Stomach (tissue), 9 donors: ENCODE results near the gene GREM1. TPM values are rescaled to one million over a fixed set of nuclear protein-coding genes. Genes with fewer than 3 reads are reported as not detected.

Experiments
- DNase-seq, 2 donors: peaks; one replicate each; pipeline versions ENCODE4 v3.0.0 to v3.0.0-alpha.2; 2013 to 2019
- H3K27ac ChIP-seq, 5 donors: fragments of 200-600 bp in 4 of 5; sonication (generic) in 4 of 5; one replicate each; pipeline ENCODE4 v1.5.1; 2013 to 2019; ENCODE audit warnings: mild to moderate bottlenecking in 1 of 5, moderate library complexity in 1 of 5
- H3K27me3 ChIP-seq, 3 donors: fragments of 200-600 bp; sonication (generic); one replicate each; pipeline ENCODE4 v1.5.1; 2017 to 2019; ENCODE audit warnings: mixed run types in 1 of 3
- H3K36me3 ChIP-seq, 4 donors: fragments of 200-600 bp; sonication (generic); 1 replicate in 3 of 4; 2 replicates in 1 of 4; pipeline ENCODE4 v1.5.1; 2016 to 2019
- H3K4me1 ChIP-seq, 4 donors: fragments of 200-600 bp; sonication (generic); one replicate each; pipeline ENCODE4 v1.5.1; 2016 to 2019
- H3K4me3 ChIP-seq, 4 donors: fragments of 200-600 bp; sonication (generic) in 3 of 4; one replicate each; pipeline ENCODE4 v1.5.1; 2016 to 2019; ENCODE audit warnings: mild to moderate bottlenecking in 1 of 4
- H3K9me3 ChIP-seq, 4 donors: fragments of 200-600 bp; sonication (generic); one replicate each; pipeline ENCODE4 v1.5.1; 2016 to 2019
- EP300 ChIP-seq: sonication (generic); formaldehyde crosslinking; IDR thresholded peaks from one replicate; pipeline ENCODE4 v1.6.1; 2017; ENCODE audit warnings: antibody characterized with exemption
- POLR2A ChIP-seq, 4 donors: fragments of 450-650 bp; IDR thresholded peaks; one replicate each; pipeline ENCODE4 v1.6.1; 2016; ENCODE audit warnings: antibody characterized with exemption in 4 of 4, control low read depth in 2 of 4, mild to moderate bottlenecking in 1 of 4, moderate library complexity in 1 of 4
- POLR2AphosphoS5 ChIP-seq, 3 donors: sonication (generic); formaldehyde crosslinking; IDR thresholded peaks; one replicate each; pipeline ENCODE4 v1.6.1; 2016; ENCODE audit warnings: antibody characterized with exemption in 3 of 3
- WGBS, 5 donors: extraction: QIAGEN DNeasy Blood & Tissue Kit in 3 of 5; methylation state at CpG; one replicate each; pipeline versions ENCODE4 v1.1.5 to v1.1.7; 2013 to 2018; 5-methylcytosine and 5-hydroxymethylcytosine counted together
- intact Hi-C: fragments of 100-400 bp; cut with DNase I; formaldehyde crosslinking; loops from one replicate; pipeline ENCODE4 v1.15.1; 2023; ENCODE audit warnings: low total_unique reads
- polyA plus RNA-seq, 3 donors: library from polyadenylated mRNA; stranded (reverse); fragments of 200-250 nt; gene quantifications; one replicate each; pipeline ENCODE4 v1.2.3, GENCODE V29; 2013
- total RNA-seq, 5 donors: library from RNA; depleted of rRNA; stranded (reverse); fragments of >200 nt; gene quantifications; one replicate each; pipeline versions ENCODE4 v1.1.0 to v1.2.3, GENCODE V29; 2014 to 2016
- TF ChIP-seq, protein P1 (sequence below), 7 experiments: fragments of 450-650 bp in 4 of 7; fragments of 200-600 bp in 3 of 7; sonication (generic) in 3 of 7; IDR thresholded peaks; one replicate each; pipeline ENCODE4 v1.5.1; 2016 to 2019; ENCODE audit warnings: antibody characterized with exemption in 7 of 7, control low read depth in 2 of 7, mild to moderate bottlenecking in 1 of 7
- donor health status: healthy with polysubstance abuse.
- donor health status: Bipolar disorder and iron deficiency.
- donor health status: healthy.

The GREM1 gene
- total and polyA plus RNA-seq, 8 donors = 4.0 to 50.0 (median 13.8) TPM

DNA sequence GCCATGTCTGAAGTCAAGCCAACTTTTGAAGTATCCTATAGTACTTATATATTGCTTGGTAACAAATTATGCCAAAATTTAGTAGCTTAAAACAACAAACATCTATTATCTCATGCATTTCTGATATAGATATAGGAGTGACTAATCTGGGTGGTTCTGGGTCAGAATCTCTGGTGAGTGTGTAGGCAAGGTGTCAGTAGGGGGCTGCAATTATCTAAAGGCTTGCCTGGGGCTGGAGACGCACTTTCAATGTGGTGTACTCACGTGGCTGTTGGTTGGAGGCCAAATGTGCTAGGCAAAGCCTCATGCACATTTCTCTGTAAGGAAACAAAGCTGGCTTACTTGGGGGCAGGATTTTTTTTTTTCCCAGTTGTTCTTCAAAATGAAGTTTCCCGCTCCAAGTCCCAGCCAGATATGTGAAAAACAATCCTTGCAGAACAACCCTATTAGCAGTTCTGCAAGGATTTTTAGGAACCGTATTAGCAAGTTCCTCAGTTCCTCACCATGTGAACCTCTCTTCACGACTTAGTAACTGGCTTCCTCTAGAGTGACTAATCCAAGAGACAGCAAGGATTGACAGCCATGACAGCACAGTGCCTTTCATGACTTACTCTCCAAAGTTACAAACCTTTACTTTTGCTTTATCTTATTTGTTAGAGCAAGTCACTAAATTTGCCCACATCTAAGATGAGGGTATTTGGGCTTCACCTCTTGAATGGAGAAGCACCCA, 25.8 kb downstream of the GREM1 start:
- no peak for DNase-seq
- H3K27ac ChIP-seq = no peak overlapping the region
- WGBS, 5 donors = 51 to 62% (median 55%) methylated on average over 4 to 5 of the region's 5 CpGs
- H3K4me3 ChIP-seq = no peak overlapping the region
- intact Hi-C loops = no loop called here
- no peaks in the 10 kb centered on the region for H3K27me3 ChIP-seq
- H3K9me3 ChIP-seq = peaks cover 0 to 19% (median 5%) of the 10 kb centered on the region in 4 donors
- TF ChIP-seq EP300 (no peak), POLR2A (IDR thresholded peaks at IDR 0.05) (no peak), POLR2AphosphoS5 (IDR thresholded peaks at IDR 0.05) (no peak)
- TF ChIP-seq, protein P1, sequence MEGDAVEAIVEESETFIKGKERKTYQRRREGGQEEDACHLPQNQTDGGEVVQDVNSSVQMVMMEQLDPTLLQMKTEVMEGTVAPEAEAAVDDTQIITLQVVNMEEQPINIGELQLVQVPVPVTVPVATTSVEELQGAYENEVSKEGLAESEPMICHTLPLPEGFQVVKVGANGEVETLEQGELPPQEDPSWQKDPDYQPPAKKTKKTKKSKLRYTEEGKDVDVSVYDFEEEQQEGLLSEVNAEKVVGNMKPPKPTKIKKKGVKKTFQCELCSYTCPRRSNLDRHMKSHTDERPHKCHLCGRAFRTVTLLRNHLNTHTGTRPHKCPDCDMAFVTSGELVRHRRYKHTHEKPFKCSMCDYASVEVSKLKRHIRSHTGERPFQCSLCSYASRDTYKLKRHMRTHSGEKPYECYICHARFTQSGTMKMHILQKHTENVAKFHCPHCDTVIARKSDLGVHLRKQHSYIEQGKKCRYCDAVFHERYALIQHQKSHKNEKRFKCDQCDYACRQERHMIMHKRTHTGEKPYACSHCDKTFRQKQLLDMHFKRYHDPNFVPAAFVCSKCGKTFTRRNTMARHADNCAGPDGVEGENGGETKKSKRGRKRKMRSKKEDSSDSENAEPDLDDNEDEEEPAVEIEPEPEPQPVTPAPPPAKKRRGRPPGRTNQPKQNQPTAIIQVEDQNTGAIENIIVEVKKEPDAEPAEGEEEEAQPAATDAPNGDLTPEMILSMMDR (IDR thresholded peaks at IDR 0.05) = no peak
- no peaks in the 10 kb centered on the region for H3K36me3 ChIP-seq
- no peaks in the 10 kb centered on the region for H3K4me1 ChIP-seq

DNA sequence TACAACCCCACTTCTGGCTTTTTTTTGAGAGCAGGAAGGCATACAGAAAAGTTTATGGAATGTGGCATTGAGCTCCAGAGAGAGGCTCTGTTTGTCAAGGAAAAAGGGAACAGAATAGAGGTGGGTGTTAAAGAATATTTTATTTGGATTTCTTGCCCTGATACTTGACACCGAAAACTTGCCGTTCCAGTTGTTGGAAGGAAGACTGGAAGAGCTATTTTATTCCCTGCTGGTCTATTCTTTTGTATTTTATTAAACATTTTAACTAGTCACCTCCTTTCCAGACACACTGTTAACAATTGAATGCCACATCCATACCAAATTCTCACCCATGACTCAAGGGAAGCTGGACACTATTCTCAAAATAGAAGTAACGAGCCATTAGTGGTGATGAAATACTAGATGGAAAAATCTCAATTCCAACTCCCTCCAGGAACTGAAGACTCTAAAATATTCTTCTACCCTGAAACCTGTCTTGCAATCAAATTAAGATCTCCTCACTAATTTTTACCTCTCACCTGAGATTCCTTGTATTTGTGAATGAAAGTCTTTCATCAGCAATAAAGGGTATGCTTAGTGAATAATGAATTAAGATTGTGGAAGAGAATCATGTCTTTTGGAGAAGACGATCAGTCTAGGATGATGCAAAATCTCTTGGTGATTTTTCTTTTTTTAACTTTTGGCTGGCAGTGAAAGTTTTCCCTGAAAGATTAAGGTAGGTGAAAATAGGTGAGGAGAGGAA, 28.5 kb downstream of the GREM1 start:
- Histone ChIP-seq H3K27ac (no peak overlapping the region), H3K36me3 (no peaks in the 10 kb centered on the region), H3K4me3 (no peak overlapping the region), H3K4me1 (no peaks in the 10 kb centered on the region), H3K27me3 (no peaks in the 10 kb centered on the region), H3K9me3 (peaks cover 0 to 3% (median 0%) of the 10 kb centered on the region in 4 donors)
- no peak for DNase-seq
- intact Hi-C loops = no loop called here
- 73 to 81% (median 75%) methylated on average over 4 of the region's 4 CpGs for WGBS, 5 donors
- TF ChIP-seq EP300 = no peak
- no peak for TF ChIP-seq POLR2AphosphoS5 (IDR thresholded peaks at IDR 0.05)
- TF ChIP-seq, protein P1 (IDR thresholded peaks at IDR 0.05) = no peak
- TF ChIP-seq POLR2A (IDR thresholded peaks at IDR 0.05) = no peak

DNA sequence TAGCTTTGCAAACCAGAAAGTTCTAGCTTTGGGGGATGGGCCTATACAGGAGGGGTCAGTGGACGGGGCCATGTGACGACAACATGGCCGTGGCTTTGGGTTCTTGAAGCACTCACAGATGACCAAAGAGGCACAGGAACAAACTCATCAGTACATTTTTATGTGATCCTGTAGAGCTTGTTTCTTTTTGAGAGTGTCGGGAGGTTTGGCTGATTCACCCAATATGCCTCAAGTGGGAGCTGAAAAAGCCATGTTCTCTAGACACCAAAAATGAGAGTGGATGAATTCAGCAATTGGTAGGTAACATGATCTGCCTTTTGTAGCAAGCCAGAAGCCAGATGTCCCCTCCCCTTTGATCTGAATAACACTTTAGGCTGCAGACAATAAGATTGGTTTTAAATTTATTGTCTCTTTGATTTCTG, 30.1 kb downstream of the GREM1 start:
- Histone ChIP-seq H3K36me3 (no peaks in the 10 kb centered on the region), H3K27me3 (no peaks in the 10 kb centered on the region), H3K4me1 (no peaks in the 10 kb centered on the region), H3K9me3 (no peaks in the 10 kb centered on the region), H3K27ac (no peak overlapping the region), H3K4me3 (no peak overlapping the region)
- intact Hi-C loops = no loop called here
- 86 to 92% (median 91%) methylated on average over 4 of the region's 4 CpGs for WGBS, 5 donors
- no peak for DNase-seq
- no peak for TF ChIP-seq POLR2A (IDR thresholded peaks at IDR 0.05)
- no peak for TF ChIP-seq EP300
- no peak for TF ChIP-seq POLR2AphosphoS5 (IDR thresholded peaks at IDR 0.05)
- TF ChIP-seq, protein P1 (IDR thresholded peaks at IDR 0.05) = no peak

DNA sequence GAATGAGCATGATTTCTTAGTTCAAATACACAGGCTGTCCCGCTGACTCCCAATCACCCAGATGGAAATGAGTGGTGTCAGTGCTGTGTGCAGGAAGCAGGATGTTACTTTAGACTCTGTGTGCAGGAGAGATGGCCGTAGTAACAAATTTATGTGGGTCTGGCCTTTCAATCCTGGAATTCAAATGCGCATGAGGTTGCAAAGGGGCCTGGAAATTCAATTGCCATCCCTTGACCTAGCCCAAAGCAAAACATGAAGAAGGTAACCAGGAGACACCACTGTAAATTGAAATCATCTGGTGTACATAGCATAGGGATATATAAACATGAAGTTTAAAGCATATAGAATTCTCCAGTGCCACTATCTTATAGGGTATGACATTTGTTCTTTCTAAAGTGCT, 33.2 kb downstream of the GREM1 start:
- Histone ChIP-seq H3K4me1 (no peaks in the 10 kb centered on the region), H3K27me3 (no peaks in the 10 kb centered on the region), H3K9me3 (no peaks in the 10 kb centered on the region), H3K4me3 (no peak overlapping the region), H3K36me3 (no peaks in the 10 kb centered on the region), H3K27ac (no peak overlapping the region)
- 52 to 78% (median 63%) methylated on average over 3 of the region's 3 CpGs for WGBS, 5 donors
- DNase-seq = no peak
- TF ChIP-seq POLR2AphosphoS5 (IDR thresholded peaks at IDR 0.05) (no peak), POLR2A (IDR thresholded peaks at IDR 0.05) (no peak), EP300 (no peak)
- TF ChIP-seq, protein P1 (IDR thresholded peaks at IDR 0.05) = no peak
- intact Hi-C loops = no loop called here
